ENCODE results near the gene GAB2. TPM values are rescaled to one million over a fixed set of nuclear protein-coding genes. Genes with fewer than 3 reads are reported as not detected.

Gene GAB2
- total and polyA plus RNA-seq, 2 of the 13 experiments (the other 11 are each of a cell fraction or from before 2014, with no cell fraction given), result 4.1 to 8.6 TPM

GRCh38 chr11:78276311-78276710 lies 141.3 kb downstream of the GAB2 start:
- Histone ChIP-seq H3K4me1 (ENCODE audit: insufficient read depth, low read length) (peaks cover 35% of the 10 kb centered on the region), H3K4me3 (replicated peaks in 1 of 3; ENCODE audit: insufficient read depth in 1 of 3, low read depth in 2 of 3, low read length in 3 of 3) (no peak overlapping the region), H3K4me2 (ENCODE audit: low read depth, low read length) (no peak overlapping the region), H3K9ac (ENCODE audit: insufficient read depth, low read depth, low read length) (no peak overlapping the region), H4K20me1 (ENCODE audit: insufficient read depth, low read length) (no peaks in the 10 kb centered on the region), H3K79me2 (ENCODE audit: insufficient read depth, low read length) (no peaks in the 10 kb centered on the region), H3K9me3 (ENCODE audit: low read length) (peaks cover 17% of the 10 kb centered on the region), H3K27me3 (ENCODE audit: control insufficient read depth in 1 of 2, insufficient read depth in 2 of 2, low read length in 2 of 2) (no peaks in the 10 kb centered on the region), H3K27ac (ENCODE audit: extremely low read length, insufficient read depth, low read length) (no peak overlapping the region), H2AFZ (ENCODE audit: low read length) (no peak overlapping the region), H3K36me3 (replicated peaks in 1 of 2; ENCODE audit: control insufficient read depth in 1 of 2, insufficient read depth in 2 of 2, low read length in 2 of 2) (peaks cover 0 to 1% of the 10 kb centered on the region in 2 experiments; a peak in 2 of 5 replicates)
- CTCF ChIA-PET (ENCODE audit: low intra/inter-chr PET ratio, low total read pairs), result no interaction called here
- no peak for FAIRE-seq
- in situ Hi-C loops (cut with HindIII; ENCODE audit: extremely low pct_ligation_motif_present, low pct_unique_long_range_greater_than_20kb), result no loop called here
- BruUV-seq (replicated peaks), result no TSS peak
- no peak for DNase-seq (ENCODE audit: low spot score)
- ATAC-seq, result no peak
- TF ChIP-seq YY1 (IDR thresholded peaks at IDR 0.05; ENCODE audit: insufficient read depth, insufficient replicate concordance, low read depth, low read length) (no peak), MIXL1 (CRISPR knock-in tag; IDR thresholded peaks at IDR 0.05) (no peak), ZNF18 (CRISPR knock-in tag; IDR thresholded peaks at IDR 0.05; ENCODE audit: insufficient replicate concordance) (no peak), ZNF441 (CRISPR knock-in tag; IDR thresholded peaks at IDR 0.05; ENCODE audit: borderline replicate concordance) (no peak), ZNF329 (CRISPR knock-in tag; IDR thresholded peaks at IDR 0.05; ENCODE audit: low read depth) (no peak), ATRX (CRISPR knock-in tag; IDR thresholded peaks at IDR 0.05; ENCODE audit: borderline replicate concordance) (no peak), CENPT (CRISPR knock-in tag; IDR thresholded peaks at IDR 0.05; ENCODE audit: low read depth) (no peak), HOMEZ (CRISPR knock-in tag; IDR thresholded peaks at IDR 0.05; ENCODE audit: low read depth) (no peak), ZNF264 (CRISPR knock-in tag; IDR thresholded peaks at IDR 0.05) (no peak), DNMT1 (CRISPR knock-in tag; IDR thresholded peaks at IDR 0.05) (no peak), ZBTB43 (CRISPR knock-in tag; conservative IDR thresholded peaks at IDR 0.05) (no peak), WIZ (CRISPR knock-in tag; IDR thresholded peaks at IDR 0.05) (no peak), ZNF234 (CRISPR knock-in tag; conservative IDR thresholded peaks at IDR 0.05) (no peak), ZNF281 (CRISPR knock-in tag; IDR thresholded peaks at IDR 0.05; ENCODE audit: borderline replicate concordance) (no peak)
- 100% methylated on average over 3 of the region's 3 CpGs for WGBS (ENCODE audit: low lambda C conversion rate)
- intact Hi-C loops (cut with micrococcal nuclease; ENCODE audit: unreplicated experiment), result no loop called here
- POLR2A ChIA-PET, result no interaction called here
